SK-N-SH treated with all-trans-retinoic acid at 6 μM for 48 hours (cell line): Measurements from ENCODE around the gene RBM27.
"Not testable (repeated sequence)": the region's sequence is repeated elsewhere in the genome, so short reads cannot be mapped to it uniquely, and the experiment has no call there.

Experiments
- ATAC-seq: fragments of 200-7000 bp; cut with Tn5 transposase; 3 replicates; pipeline ENCODE4 v1.9.1; 2020; ENCODE audit warnings: mild to moderate bottlenecking, moderate library complexity
- ARNTL ChIP-seq: fragments of 450-650 bp; formaldehyde crosslinking; IDR thresholded peaks from 2 replicates; pipeline ENCODE4 v1.5.0; 2020; ENCODE audit warnings: low read depth, mild to moderate bottlenecking, moderate library complexity, borderline replicate concordance
- BACH2 ChIP-seq: fragments of 250-450 bp; sonication (Bioruptor Pico); IDR thresholded peaks from 2 replicates; pipeline ENCODE4 v1.9.0; 2021; ENCODE audit warnings: mild to moderate bottlenecking, borderline replicate concordance
- CREB5 ChIP-seq: fragments of 250-450 bp; sonication (Bioruptor Pico); IDR thresholded peaks from 2 replicates; pipeline ENCODE4 v1.5.1; 2020; ENCODE audit warnings: low read depth, mild to moderate bottlenecking, moderate library complexity
- CSRNP3 ChIP-seq: fragments of 250-450 bp; sonication (Bioruptor Pico); IDR thresholded peaks from 2 replicates; pipeline ENCODE4 v1.5.1; 2021; ENCODE audit warnings: mild to moderate bottlenecking, moderate library complexity
- ESRRG ChIP-seq: fragments of 250-450 bp; sonication (Bioruptor Pico); IDR thresholded peaks from 2 replicates; pipeline ENCODE4 v1.6.1; 2021; ENCODE audit warnings: mild to moderate bottlenecking
- GLIS3 ChIP-seq: fragments of 250-450 bp; sonication (Bioruptor Pico); IDR thresholded peaks from 2 replicates; pipeline ENCODE4 v1.5.0; 2020; ENCODE audit warnings: mild to moderate bottlenecking, moderate library complexity
- ISL1 ChIP-seq: fragments of 250-450 bp; sonication (Bioruptor Pico); IDR thresholded peaks from 2 replicates; pipeline ENCODE4 v2.1.2; 2022; ENCODE audit warnings: mild to moderate bottlenecking, moderate library complexity
- PATZ1 ChIP-seq: fragments of 250-450 bp; sonication (Bioruptor Pico); IDR thresholded peaks from 2 replicates; pipeline ENCODE4 v1.8.0; 2020; ENCODE audit warnings: mild to moderate bottlenecking, moderate library complexity, borderline replicate concordance
- POU6F1 ChIP-seq: fragments of 250-450 bp; sonication (Bioruptor Pico); IDR thresholded peaks from 2 replicates; pipeline ENCODE4 v1.8.0; 2021; ENCODE audit warnings: low read depth, mild to moderate bottlenecking, moderate library complexity, borderline replicate concordance
- RARB ChIP-seq: fragments of 250-450 bp; sonication (Bioruptor Pico); IDR thresholded peaks from 2 replicates; pipeline ENCODE4 v1.8.0; 2021; ENCODE audit warnings: mild to moderate bottlenecking, moderate library complexity
- SNAI2 ChIP-seq: fragments of 250-450 bp; sonication (Bioruptor Pico); IDR thresholded peaks from 2 replicates; pipeline ENCODE4 v1.5.0; 2020; ENCODE audit warnings: mild to moderate bottlenecking, moderate library complexity
- TCF4 ChIP-seq: fragments of 250-450 bp; sonication (Bioruptor Pico); IDR thresholded peaks from 2 replicates; pipeline ENCODE4 v1.8.0; 2021; ENCODE audit warnings: mild to moderate bottlenecking, moderate library complexity, borderline replicate concordance
- TOX ChIP-seq: fragments of 250-450 bp; sonication (Bioruptor Pico); IDR thresholded peaks from 2 replicates; pipeline ENCODE4 v1.8.0; 2021; ENCODE audit warnings: mild to moderate bottlenecking, moderate library complexity, borderline replicate concordance
- TSHZ2 ChIP-seq: fragments of 250-450 bp; sonication (Bioruptor Pico); IDR thresholded peaks from 2 replicates; pipeline ENCODE4 v1.5.0; 2020; ENCODE audit warnings: mild to moderate bottlenecking, moderate library complexity
- ZC3H10 ChIP-seq: fragments of 250-450 bp; sonication (Bioruptor Pico); IDR thresholded peaks from 2 replicates; pipeline ENCODE4 v1.5.1; 2021; ENCODE audit warnings: mild to moderate bottlenecking, moderate library complexity
- ZFP3 ChIP-seq: fragments of 250-450 bp; sonication (Bioruptor Pico); IDR thresholded peaks from 2 replicates; pipeline ENCODE4 v1.5.0; 2020; ENCODE audit warnings: mild to moderate bottlenecking, moderate library complexity
- ZFP30 ChIP-seq: fragments of 450-650 bp; formaldehyde crosslinking; IDR thresholded peaks from 2 replicates; pipeline ENCODE4 v1.5.0; 2022; ENCODE audit warnings: mild to moderate bottlenecking, moderate library complexity
- ZNF565 ChIP-seq: fragments of 450-650 bp; formaldehyde crosslinking; conservative IDR thresholded peaks from 2 replicates; pipeline ENCODE4 v1.5.0; 2020; ENCODE audit warnings: low read depth, mild to moderate bottlenecking, moderate library complexity
- ZNF70 ChIP-seq: fragments of 450-650 bp; formaldehyde crosslinking; IDR thresholded peaks from 2 replicates; pipeline ENCODE4 v1.5.0; 2020; ENCODE audit warnings: mild to moderate bottlenecking, moderate library complexity
- ZNF8 ChIP-seq: fragments of 450-650 bp; formaldehyde crosslinking; IDR thresholded peaks from 2 replicates; pipeline ENCODE4 v1.5.0; 2020; ENCODE audit warnings: mild to moderate bottlenecking, moderate library complexity

RBM27 gene

GRCh38 chr5:146165903-146166302 is 37.5 kb upstream of the RBM27 start (continued):
- TF ChIP-seq POU6F1 (CRISPR knock-in tag) = no peak
- no peak for TF ChIP-seq RARB
- TF ChIP-seq SNAI2 (CRISPR knock-in tag) = no peak
- no peak for TF ChIP-seq ZC3H10 (CRISPR knock-in tag)
- TF ChIP-seq ZNF565 (CRISPR knock-in tag) = no peak
- TF ChIP-seq ARNTL = no peak

GRCh38 chr5:146169076-146169475 is 34.3 kb upstream of the RBM27 start:
- no peak for ATAC-seq
- TF ChIP-seq ZC3H10 (CRISPR knock-in tag) (no peak), ZFP3 (no peak), ZNF8 (no peak), CSRNP3 (CRISPR knock-in tag) (no peak), TSHZ2 (no peak), TCF4 (CRISPR knock-in tag) (no peak), GLIS3 (CRISPR knock-in tag) (no peak), POU6F1 (CRISPR knock-in tag) (no peak), PATZ1 (CRISPR knock-in tag) (no peak), ISL1 (CRISPR knock-in tag) (no peak), ZNF70 (CRISPR knock-in tag) (no peak), SNAI2 (CRISPR knock-in tag) (no peak), TOX (CRISPR knock-in tag) (no peak), BACH2 (CRISPR knock-in tag) (no peak), RARB (no peak), CREB5 (CRISPR knock-in tag) (no peak), ESRRG (CRISPR knock-in tag) (no peak), ZFP30 (no peak)

GRCh38 chr5:146173049-146173448 is 30.4 kb upstream of the RBM27 start:
- not testable (repeated sequence) for ATAC-seq
